Measurements from ENCODE around the gene CMC2. TPM values are rescaled to one million over a fixed set of nuclear protein-coding genes. Genes with fewer than 3 reads are reported as not detected.
A peak's percentile ranks its signal among the peaks of the same experiment; 100 is the strongest.

Gene CMC2
- total and polyA plus RNA-seq, 9 donors: 19.1 to 41.1 (median 25.9) TPM

GRCh38 chr16:80931801-80932707 is 74.6 kb downstream of the CMC2 start:
- intact Hi-C loops (cut with DNase I): no loop called here
- peaks cover 4% of the 10 kb centered on the region for H3K4me1 ChIP-seq (ENCODE audit: insufficient read depth)
- DNase-seq: peak; percentile 65 to 88 (median 71)
- WGBS, 3 donors: 1 to 2% (median 1%) methylated on average over 39 to 67 of the region's 67 CpGs
- no peaks in the 10 kb centered on the region for H3K27me3 ChIP-seq
- H3K4me3 ChIP-seq: peak overlapping the region; percentile 12
- peak overlapping the region; percentile 21 to 60 for H3K27ac ChIP-seq
- TF ChIP-seq POLR2A (IDR thresholded peaks at IDR 0.05) (no peak), CTCF (IDR thresholded peaks at IDR 0.05) (peak in 1 of 3 donors; percentile 10), EP300 (IDR thresholded peaks at IDR 0.05) (no peak)
- H3K9me3 ChIP-seq: no peaks in the 10 kb centered on the region
- no peaks in the 10 kb centered on the region for H3K36me3 ChIP-seq

DNA sequence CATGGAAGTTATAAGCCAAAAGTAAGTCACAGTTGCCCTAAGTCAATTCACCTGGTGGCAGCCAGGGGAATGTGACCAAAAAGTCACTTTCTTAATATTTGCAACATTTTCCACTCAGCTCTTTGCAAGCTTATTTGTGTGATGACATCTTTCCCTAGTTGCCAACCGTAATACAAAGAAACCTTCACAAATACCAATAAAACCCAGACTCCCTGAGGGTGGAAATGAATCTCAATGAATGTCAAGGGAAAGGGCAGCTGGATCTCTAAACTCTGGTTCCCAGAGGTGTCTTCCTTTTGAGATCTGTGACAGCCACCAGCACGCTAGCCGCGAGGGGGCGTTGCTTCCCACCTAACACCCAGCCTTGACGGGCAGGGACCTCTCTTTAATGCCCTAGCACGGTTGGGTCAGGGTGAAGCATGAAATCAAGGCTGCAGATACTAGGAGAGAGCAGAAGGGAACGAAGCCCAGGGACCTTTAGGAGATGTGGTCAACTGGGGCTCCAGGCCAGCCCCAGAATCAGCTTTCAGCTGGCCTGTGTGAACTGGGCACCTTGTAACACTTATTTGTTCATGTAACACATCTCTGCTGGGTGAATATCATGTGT is 82.2 kb downstream of the CMC2 start:
- Histone ChIP-seq H3K4me1 (ENCODE audit: insufficient read depth) (no peaks in the 10 kb centered on the region), H3K36me3 (no peaks in the 10 kb centered on the region), H3K27me3 (no peaks in the 10 kb centered on the region), H3K9me3 (no peaks in the 10 kb centered on the region), H3K4me3 (no peak overlapping the region), H3K27ac (no peak overlapping the region)
- TF ChIP-seq CTCF (IDR thresholded peaks at IDR 0.05): no peak
- no peak for TF ChIP-seq POLR2A (IDR thresholded peaks at IDR 0.05)
- no peak for TF ChIP-seq EP300 (IDR thresholded peaks at IDR 0.05)
- DNase-seq: peak in 1 of 5 donors; percentile 46
- WGBS, 3 donors: 29 to 32% (median 30%) methylated on average over 8 of the region's 8 CpGs
- intact Hi-C loops (cut with DNase I): no loop called here

DNA sequence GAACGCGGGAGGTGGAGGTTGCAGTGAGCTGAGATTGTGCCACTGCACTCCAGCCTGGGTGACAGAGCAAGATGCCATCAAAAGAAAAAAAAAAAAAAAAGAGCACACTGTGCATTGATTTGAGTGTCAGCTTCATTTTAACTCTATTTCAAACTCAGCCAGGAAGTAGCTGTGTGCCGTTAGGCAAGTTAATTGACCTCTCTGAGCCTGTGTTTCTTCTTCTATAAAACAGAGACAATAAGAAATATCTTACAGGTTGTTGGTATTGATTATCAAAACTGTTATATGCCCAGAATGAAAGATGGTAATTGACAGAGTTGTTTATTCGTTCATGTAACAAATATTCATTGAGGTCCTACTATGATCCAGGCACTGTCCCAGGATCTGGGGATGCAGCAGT is 83.3 kb downstream of the CMC2 start:
- Histone ChIP-seq H3K36me3 (no peaks in the 10 kb centered on the region), H3K27ac (no peak overlapping the region), H3K4me1 (ENCODE audit: insufficient read depth) (no peaks in the 10 kb centered on the region), H3K9me3 (no peaks in the 10 kb centered on the region), H3K4me3 (no peak overlapping the region), H3K27me3 (no peaks in the 10 kb centered on the region)
- no peak for TF ChIP-seq EP300 (IDR thresholded peaks at IDR 0.05)
- no peak for TF ChIP-seq POLR2A (IDR thresholded peaks at IDR 0.05)
- TF ChIP-seq CTCF (IDR thresholded peaks at IDR 0.05): no peak
- WGBS, 3 donors: 91 to 93% (median 93%) methylated on average over 4 of the region's 4 CpGs
- intact Hi-C loops (cut with DNase I): no loop called here
- no peak for DNase-seq

Other genes with a start within 250 kb of the CMC2 start
- gene CDYL2, start 202.3 kb downstream of the CMC2 start, total RNA-seq: 1 to 10 TPM in 6 of 7 donors, under 1 TPM in 1; 0.48 to 4.4 (median 2.4) TPM
- gene CDYL2, start 202.3 kb downstream of the CMC2 start, polyA plus RNA-seq: 1 to 10 TPM in 1 of 2 donors, under 1 TPM in 1; 0.61 to 1.8 TPM
- gene CENPN, start 329 bp upstream of the CMC2 start, total RNA-seq: 1 to 10 TPM; 1.4 to 4.0 (median 2.8) TPM
- gene CENPN, start 329 bp upstream of the CMC2 start, polyA plus RNA-seq: 1 to 10 TPM; 2.0 to 8.2 TPM
- 10 to 100 TPM; 19.2 to 35.0 (median 33.8) TPM for gene ATMIN, start 29.0 kb upstream of the CMC2 start, total RNA-seq
- gene ATMIN, start 29.0 kb upstream of the CMC2 start, polyA plus RNA-seq: 10 to 100 TPM; 15.6 to 39.5 TPM
- 1 to 10 TPM in 4 of 7 donors, under 1 TPM in 2, not detected in 1; 0.36 to 3.8 (median 1.1) TPM for gene C16orf46, start 70.4 kb upstream of the CMC2 start, total RNA-seq
- gene C16orf46, start 70.4 kb upstream of the CMC2 start, polyA plus RNA-seq: under 1 TPM; 0.37 to 0.44 TPM
- gene GCSH, start 89.5 kb upstream of the CMC2 start, total RNA-seq: 10 to 100 TPM; 13.7 to 45.0 (median 26.2) TPM
- gene GCSH, start 89.5 kb upstream of the CMC2 start, polyA plus RNA-seq: 10 to 100 TPM; 24.6 to 38.6 TPM
- gene BCO1, start 231.8 kb upstream of the CMC2 start, total RNA-seq: 1 to 10 TPM in 2 of 7 donors, under 1 TPM in 5; 0.45 to 2.5 (median 0.83) TPM
- gene BCO1, start 231.8 kb upstream of the CMC2 start, polyA plus RNA-seq: 1 to 10 TPM; 1.0 to 1.1 TPM

All from ovary (tissue), 9 donors.